Large intestine (tissue), 3 donors: ENCODE measurements around the gene NBEA. TPM values are rescaled to one million over a fixed set of nuclear protein-coding genes. Genes with fewer than 3 reads are reported as not detected.
"Not testable (repeated sequence)": the region's sequence is repeated elsewhere in the genome, so short reads cannot be mapped to it uniquely, and the experiment has no call there.

ENCODE experiments used
- DNase-seq, 2 donors: peaks; one replicate each; pipeline versions ENCODE4 v3.0.0 to v3.0.0-alpha.2; 2013
- H3K27ac ChIP-seq: one replicate; pipeline ENCODE4 v1.5.1; 2013; ENCODE audit warnings: low read length
- H3K27me3 ChIP-seq: 2 replicates; pipeline ENCODE4 v1.6.1; 2013; ENCODE audit warnings: low read length; ENCODE audit not compliant: control insufficient read depth, insufficient read depth
- H3K36me3 ChIP-seq: 2 replicates; pipeline ENCODE4 v1.6.1; 2013; ENCODE audit warnings: low read length; ENCODE audit not compliant: control insufficient read depth, insufficient read depth
- H3K4me1 ChIP-seq: one replicate; pipeline ENCODE4 v1.6.1; 2013; ENCODE audit warnings: low read length; ENCODE audit not compliant: control insufficient read depth, insufficient read depth
- H3K4me3 ChIP-seq: one replicate; pipeline ENCODE4 v1.5.1; 2013; ENCODE audit warnings: low read length
- H3K9me3 ChIP-seq: one replicate; pipeline ENCODE4 v1.6.1; 2013; ENCODE audit warnings: mild to moderate bottlenecking, low read depth, low read length, moderate library complexity; ENCODE audit not compliant: control insufficient read depth
- WGBS: methylation state at CpG from one replicate; pipeline ENCODE4 v1.1.5; 2013; ENCODE audit warnings: low lambda C conversion rate; ENCODE audit not compliant: insufficient coverage; 5-methylcytosine and 5-hydroxymethylcytosine counted together
- polyA plus RNA-seq: library from polyadenylated mRNA; unstranded; fragments of 120-200 nt; gene quantifications from one replicate; pipeline ENCODE4 v1.2.1, GENCODE V29; 2013

The NBEA gene
- polyA plus RNA-seq, 1 donor = 8.7 TPM

DNA sequence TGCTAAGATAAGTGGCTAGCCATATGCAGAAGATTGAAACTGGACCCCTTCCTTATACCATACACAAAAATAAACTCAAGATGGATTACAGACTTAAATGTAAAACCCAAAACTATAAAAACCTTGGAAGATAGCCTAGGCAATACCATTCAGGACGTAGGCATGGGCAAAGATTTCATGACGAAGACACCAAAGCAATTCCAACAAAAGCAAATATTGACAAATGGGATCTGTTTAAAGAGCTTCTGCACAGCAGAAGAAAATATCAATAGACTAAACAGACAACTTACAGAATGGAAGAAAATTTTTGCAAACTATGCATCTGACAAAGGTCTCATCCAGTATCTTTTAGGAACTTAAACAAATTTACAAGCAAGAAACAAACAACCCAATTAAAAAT, 466.2 kb downstream of the NBEA start:
- not testable (repeated sequence) for DNase-seq

DNA sequence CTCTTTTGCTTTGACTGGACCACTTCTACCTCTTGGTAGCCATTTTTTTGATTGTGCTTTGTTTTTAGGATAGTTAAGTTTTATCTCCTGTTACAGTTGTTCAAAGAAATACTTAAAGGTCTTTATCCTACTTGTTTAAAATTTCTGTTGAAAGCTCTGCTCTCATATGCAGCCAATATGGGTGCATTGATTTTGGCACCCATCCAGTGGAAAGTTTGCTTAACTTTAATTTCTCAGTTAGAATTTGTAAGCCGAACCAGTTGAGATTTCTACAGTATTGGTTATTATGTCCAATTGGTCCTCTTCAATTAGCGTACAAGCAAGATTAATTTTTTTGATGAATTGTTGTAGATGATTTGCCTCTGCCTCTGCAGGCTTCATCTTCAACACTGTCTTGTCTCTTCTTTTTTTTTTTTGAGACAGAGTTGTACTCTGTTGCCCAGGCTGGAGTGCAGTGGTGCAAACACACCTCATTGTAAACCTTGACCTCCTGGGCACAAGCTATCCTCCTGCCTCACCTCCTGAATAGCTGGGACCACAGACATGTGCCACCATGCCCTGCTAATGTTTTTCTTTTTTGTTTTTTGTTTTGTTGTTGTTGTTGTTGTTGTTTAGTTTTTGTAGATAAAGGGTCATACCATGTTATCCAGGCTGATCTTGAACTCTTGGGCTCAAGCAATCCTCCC, 469.1 kb downstream of the NBEA start:
- H3K36me3 ChIP-seq = no peaks in the 10 kb centered on the region
- no peaks in the 10 kb centered on the region for H3K9me3 ChIP-seq
- H3K4me1 ChIP-seq = no peaks in the 10 kb centered on the region
- H3K27me3 ChIP-seq = no peaks in the 10 kb centered on the region
- H3K27ac ChIP-seq = no peak overlapping the region
- no peak for DNase-seq
- 80% methylated on average over 1 of the region's 2 CpGs for WGBS
- no peak overlapping the region for H3K4me3 ChIP-seq

More for the DNA sequence above, 466.2 kb downstream of the NBEA start:
- H3K9me3 ChIP-seq, H3K4me1 ChIP-seq, H3K27me3 ChIP-seq, H3K4me3 ChIP-seq, H3K36me3 ChIP-seq, H3K27ac ChIP-seq: not testable (repeated sequence)
- 60% methylated on average over 2 of the region's 2 CpGs for WGBS

DNA sequence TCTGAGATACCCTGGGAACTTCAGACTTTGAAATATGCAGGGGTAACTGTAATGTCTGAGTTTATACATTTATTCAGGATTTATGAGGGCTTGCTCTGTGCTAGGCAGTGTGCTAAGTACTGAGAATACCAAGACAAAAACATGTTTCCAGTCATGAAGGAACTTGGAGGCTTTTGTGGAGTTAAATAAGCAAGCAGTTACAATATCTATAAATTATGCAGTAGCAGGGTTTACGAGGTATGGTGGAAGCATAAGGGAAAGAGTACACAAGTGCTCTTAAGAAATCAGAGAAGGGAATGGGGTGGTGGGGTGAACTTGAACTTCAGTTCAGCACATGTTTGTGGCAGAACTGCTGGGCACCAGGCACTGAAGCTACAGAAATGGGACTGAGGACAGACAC, 506.4 kb downstream of the NBEA start:
- no peaks in the 10 kb centered on the region for H3K4me1 ChIP-seq
- no peak overlapping the region for H3K4me3 ChIP-seq
- no peaks in the 10 kb centered on the region for H3K36me3 ChIP-seq
- H3K27me3 ChIP-seq = no peaks in the 10 kb centered on the region
- H3K9me3 ChIP-seq = no peaks in the 10 kb centered on the region
- H3K27ac ChIP-seq = no peak overlapping the region
- no peak for DNase-seq
- 33% methylated on average over 1 of the region's 1 CpG for WGBS

DNA sequence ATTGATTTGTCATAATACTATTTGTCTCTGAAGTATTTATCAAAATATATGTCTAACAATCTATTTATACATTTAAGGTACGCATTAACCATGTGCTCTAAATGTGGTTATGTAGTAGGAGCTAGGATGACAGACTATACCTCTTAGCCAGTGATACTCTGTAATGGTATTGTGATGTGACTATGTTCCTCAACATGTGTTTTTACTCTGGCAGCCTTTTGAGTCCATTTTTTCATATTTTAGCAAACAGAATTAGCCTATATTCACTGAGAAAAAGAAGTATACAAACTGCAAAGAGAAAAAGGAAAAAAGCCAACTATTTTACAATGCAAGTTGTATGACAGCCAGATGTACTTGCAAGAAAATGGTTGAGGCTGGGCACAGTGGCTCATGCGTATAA, 507.8 kb downstream of the NBEA start:
- WGBS = no CpG with 5 or more reads among the region's 2 CpGs
- no peaks in the 10 kb centered on the region for H3K27me3 ChIP-seq

DNA sequence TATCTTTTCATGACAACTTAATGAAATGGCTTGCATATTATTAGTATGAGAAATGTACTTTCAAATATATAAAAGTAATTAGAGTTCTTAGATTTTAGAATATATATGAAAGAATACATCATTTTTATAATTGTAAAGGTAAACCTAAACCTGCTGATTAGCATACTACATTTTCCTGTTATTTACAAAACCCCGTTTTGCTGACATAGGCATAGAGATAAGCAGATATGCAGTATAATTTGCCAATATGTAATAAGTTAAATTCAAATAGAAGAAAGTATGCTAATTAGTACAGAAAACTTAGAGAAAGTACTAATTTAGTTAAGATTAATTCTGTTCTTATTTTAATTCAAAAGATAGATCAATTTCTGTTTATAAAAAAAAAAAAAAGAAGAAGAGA, 513.0 kb downstream of the NBEA start:
- Histone ChIP-seq H3K4me1 (no peaks in the 10 kb centered on the region), H3K9me3 (no peaks in the 10 kb centered on the region), H3K27ac (no peak overlapping the region), H3K4me3 (no peak overlapping the region), H3K27me3 (no peaks in the 10 kb centered on the region), H3K36me3 (no peaks in the 10 kb centered on the region)
- WGBS = 50% methylated on average over 1 of the region's 1 CpG
- DNase-seq = no peak

More for the DNA sequence above, 507.8 kb downstream of the NBEA start:
- H3K36me3 ChIP-seq = no peaks in the 10 kb centered on the region
- H3K4me3 ChIP-seq = no peak overlapping the region
- DNase-seq = no peak
- no peaks in the 10 kb centered on the region for H3K9me3 ChIP-seq
- no peaks in the 10 kb centered on the region for H3K4me1 ChIP-seq
- H3K27ac ChIP-seq = no peak overlapping the region

DNA sequence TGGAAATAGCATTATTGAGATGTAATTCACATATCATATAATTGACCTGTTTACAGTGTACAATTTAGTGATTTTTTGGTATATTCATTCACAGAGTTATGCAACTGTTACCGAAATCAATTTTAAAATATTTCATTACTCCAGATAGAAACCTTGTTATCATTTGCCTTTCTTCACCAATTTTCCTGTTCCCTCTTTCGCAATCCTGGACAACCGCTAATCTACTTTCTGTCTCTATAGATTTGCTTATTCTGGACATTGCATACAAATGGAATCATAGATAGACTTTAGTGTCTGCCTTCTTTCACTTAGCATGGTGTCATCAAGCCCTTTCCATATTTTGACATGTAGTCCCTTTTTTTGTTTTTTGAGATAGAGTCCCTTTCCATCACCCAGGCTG, 515.2 kb downstream of the NBEA start:
- Histone ChIP-seq H3K4me1 (no peaks in the 10 kb centered on the region), H3K9me3 (no peaks in the 10 kb centered on the region), H3K4me3 (no peak overlapping the region), H3K36me3 (no peaks in the 10 kb centered on the region), H3K27me3 (no peaks in the 10 kb centered on the region), H3K27ac (no peak overlapping the region)
- DNase-seq = no peak
- 100% methylated on average over 3 of the region's 3 CpGs for WGBS

DNA sequence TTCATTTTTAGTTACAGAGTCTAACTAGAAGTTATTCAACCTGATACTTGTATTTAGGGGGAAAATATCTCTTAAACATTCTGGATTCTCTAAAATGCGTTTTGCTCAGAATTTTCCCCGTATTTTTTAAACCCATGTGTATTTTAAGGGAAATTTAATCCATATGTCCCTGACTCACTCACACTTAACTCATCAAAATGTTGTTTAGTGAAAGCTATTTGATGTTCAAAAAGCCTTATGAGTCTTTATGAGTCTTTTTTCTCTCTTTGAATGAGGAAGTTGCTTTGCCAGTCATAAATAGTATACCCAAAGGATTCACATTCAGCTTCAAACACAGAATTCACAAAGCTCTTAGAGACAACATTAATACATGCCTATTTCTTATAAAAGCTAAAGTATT, 518.0 kb downstream of the NBEA start:
- Histone ChIP-seq H3K9me3 (no peaks in the 10 kb centered on the region), H3K27me3 (no peaks in the 10 kb centered on the region), H3K27ac (no peak overlapping the region), H3K4me1 (no peaks in the 10 kb centered on the region), H3K4me3 (no peak overlapping the region), H3K36me3 (no peaks in the 10 kb centered on the region)
- 100% methylated on average over 1 of the region's 2 CpGs for WGBS
- DNase-seq = no peak

DNA sequence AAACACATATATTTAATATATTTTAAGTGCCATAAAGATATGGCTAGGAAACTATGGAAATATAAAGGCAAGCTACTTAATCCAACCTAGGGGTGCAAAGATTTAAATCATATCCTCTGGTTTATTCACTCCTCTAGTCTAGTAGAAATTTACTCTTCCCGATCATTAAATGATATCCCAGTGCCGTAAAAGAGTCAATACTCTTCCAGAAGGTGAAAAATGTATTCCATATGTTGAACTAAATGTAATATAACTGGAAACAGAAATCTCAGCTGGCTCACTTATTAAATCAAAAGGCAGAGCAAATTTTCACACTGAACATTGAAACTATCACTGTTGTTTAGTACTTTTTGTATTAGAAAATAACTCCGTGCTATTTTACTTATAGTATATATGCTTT, 523.3 kb downstream of the NBEA start:
- no peak overlapping the region for H3K27ac ChIP-seq
- H3K9me3 ChIP-seq = no peaks in the 10 kb centered on the region
- no peak for DNase-seq
- no peaks in the 10 kb centered on the region for H3K36me3 ChIP-seq
- WGBS = 94% methylated on average over 3 of the region's 3 CpGs
- no peak overlapping the region for H3K4me3 ChIP-seq
- no peaks in the 10 kb centered on the region for H3K4me1 ChIP-seq
- peaks cover 20% of the 10 kb centered on the region for H3K27me3 ChIP-seq

DNA sequence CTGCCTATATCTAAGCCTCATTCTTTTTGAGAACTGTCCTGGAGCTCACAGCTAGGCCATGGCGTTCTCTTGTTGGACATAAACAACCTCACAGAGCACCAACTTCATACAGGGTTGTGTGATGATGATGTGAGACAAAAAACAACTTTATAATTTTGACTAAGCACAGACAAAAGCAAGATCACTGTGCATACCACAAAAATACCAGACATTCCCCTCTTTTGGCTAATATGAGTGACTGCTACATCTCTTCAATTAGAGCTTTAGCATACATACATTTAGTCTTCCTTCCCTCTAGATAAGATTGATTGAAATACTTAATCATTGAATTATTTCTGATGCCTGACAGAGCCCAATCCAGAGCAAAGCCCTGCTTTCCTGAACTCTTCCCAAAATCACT, 526.1 kb downstream of the NBEA start:
- no peaks in the 10 kb centered on the region for H3K36me3 ChIP-seq
- H3K27me3 ChIP-seq = peaks cover 45% of the 10 kb centered on the region
- no peak for DNase-seq
- peaks cover 5% of the 10 kb centered on the region for H3K9me3 ChIP-seq
- H3K27ac ChIP-seq = no peak overlapping the region
- H3K4me1 ChIP-seq = no peaks in the 10 kb centered on the region
- WGBS = no CpG with 5 or more reads among the region's 1 CpG
- no peak overlapping the region for H3K4me3 ChIP-seq

DNA sequence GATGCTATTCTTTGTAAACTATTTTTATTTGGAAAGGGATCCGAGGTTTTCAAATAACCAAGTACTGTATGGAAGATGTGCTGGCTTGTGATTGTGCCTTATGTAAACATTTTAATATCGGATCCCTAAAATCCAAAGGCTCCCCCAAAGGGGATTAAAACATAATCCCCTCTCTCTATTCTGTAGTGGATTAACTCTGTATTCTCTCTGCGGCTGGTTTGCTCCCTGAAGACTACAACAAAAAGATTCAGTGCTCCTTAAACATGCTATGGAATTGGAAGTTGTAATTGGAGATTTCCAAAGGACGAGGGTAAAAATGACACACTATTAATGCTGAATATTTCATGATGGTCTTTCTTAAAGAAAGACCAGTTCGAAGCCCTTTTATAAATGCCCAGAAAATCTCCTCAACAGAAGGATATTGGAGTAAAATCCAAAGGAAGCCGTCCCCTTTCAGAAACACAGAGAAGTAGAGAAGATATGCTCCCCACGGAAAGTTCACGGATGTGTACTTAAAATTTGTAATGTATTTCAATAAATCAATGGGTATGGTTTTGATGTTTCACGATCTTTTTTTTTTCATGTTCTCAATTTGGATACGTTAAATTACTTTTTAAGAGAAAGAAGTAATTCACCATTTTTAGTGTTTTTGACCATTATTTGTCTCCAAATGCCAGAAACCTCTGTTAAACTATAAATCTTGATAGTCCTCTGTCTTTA, 527.9 kb downstream of the NBEA start:
- H3K36me3 ChIP-seq = no peaks in the 10 kb centered on the region
- DNase-seq = no peak
- 13% methylated on average over 4 of the region's 10 CpGs for WGBS
- peaks cover 54% of the 10 kb centered on the region for H3K27me3 ChIP-seq
- no peak overlapping the region for H3K27ac ChIP-seq
- H3K4me3 ChIP-seq = no peak overlapping the region
- H3K4me1 ChIP-seq = peaks cover 1% of the 10 kb centered on the region
- H3K9me3 ChIP-seq = peaks cover 5% of the 10 kb centered on the region
